ENCODE results near the gene VTN.

Gene VTN

GRCh38 chr17:28348979-28349378, 21.1 kb downstream of the VTN start:
- no peak for DNase-seq (ENCODE audit: low read depth)
- no peak overlapping the region for H3K4me3 ChIP-seq (ENCODE audit: low read length)
- TF ChIP-seq CTCF (conservative IDR thresholded peaks at IDR 0.05; ENCODE audit: low read depth, low read length): no peak

GRCh38 chr17:28347261-28347891, 22.7 kb downstream of the VTN start:
- no peak overlapping the region for H3K4me3 ChIP-seq (ENCODE audit: low read length)
- TF ChIP-seq CTCF (conservative IDR thresholded peaks at IDR 0.05; ENCODE audit: low read depth, low read length): no peak
- peak; percentile 77 for DNase-seq (ENCODE audit: low read depth)

DNA sequence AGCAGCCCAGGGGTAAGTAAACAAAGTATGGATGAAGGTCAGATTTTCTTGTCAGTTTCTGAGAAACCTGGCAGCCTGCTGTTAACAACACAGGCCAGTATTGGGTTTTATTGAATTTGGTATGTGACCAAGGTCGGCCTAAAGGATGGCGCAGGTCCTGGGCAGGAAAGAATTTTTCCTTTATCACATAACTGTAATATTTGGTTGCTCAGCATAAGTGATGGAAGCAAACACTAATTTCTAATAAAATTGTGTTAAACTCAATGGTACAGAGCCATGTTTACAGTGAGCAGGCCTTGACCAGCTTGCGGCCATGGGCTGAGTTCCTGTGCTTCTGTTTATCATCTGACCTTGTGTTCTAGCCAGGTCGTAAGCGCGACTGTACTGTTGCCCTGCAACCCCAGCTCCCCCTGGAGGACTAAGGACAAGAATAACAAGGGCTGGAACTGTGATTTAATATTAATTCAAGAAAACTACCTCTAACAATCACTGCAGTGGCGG, 23.3 kb downstream of the VTN start:
- DNase-seq (ENCODE audit: low read depth): no peak
- TF ChIP-seq CTCF (conservative IDR thresholded peaks at IDR 0.05; ENCODE audit: low read depth, low read length): peak; percentile 48
- H3K4me3 ChIP-seq (ENCODE audit: low read length): no peak overlapping the region

GRCh38 chr17:28346199-28346580, 23.9 kb downstream of the VTN start:
- DNase-seq (ENCODE audit: low read depth): no peak
- TF ChIP-seq CTCF (conservative IDR thresholded peaks at IDR 0.05; ENCODE audit: low read depth, low read length): no peak
- no peak overlapping the region for H3K4me3 ChIP-seq (ENCODE audit: low read length)

DNA sequence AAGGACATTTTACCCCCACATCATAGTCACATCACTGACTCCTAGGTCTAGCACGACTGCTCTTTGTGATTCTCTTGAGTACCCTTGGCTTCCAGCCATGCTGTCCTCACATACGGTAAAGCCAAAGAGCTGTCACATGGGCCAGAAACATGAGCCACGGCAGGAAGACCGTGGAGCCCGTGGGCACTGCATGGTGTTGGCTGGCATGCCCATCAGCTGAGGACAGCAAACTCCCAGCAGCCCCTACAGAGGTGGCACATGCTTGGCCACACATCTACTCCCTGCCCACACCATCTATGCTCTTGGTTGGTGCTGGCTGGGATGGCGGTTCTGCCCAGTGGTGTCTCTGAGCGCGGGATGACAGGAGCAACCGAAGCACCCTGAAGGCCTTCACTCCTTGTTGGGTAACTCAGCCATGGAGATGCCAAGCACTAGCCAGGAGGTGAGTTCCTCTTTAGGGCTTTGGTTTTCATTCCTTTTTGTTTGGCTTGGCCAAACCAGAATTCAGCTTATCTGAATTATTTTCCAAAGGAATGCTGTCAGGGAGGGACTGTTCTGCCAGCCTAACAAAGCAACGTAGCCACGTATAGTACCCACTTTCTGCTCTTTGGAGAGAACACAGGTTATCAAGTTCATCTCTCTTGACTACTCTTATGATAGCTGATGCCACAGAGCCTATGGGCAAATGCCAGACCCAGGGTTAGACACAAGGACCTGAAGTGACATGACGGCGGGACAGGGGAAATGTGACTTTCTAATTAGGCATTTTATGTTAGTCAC, 24.5 kb downstream of the VTN start:
- no peak for DNase-seq (ENCODE audit: low read depth)
- no peak overlapping the region for H3K4me3 ChIP-seq (ENCODE audit: low read length)
- TF ChIP-seq CTCF (conservative IDR thresholded peaks at IDR 0.05; ENCODE audit: low read depth, low read length): no peak

DNA sequence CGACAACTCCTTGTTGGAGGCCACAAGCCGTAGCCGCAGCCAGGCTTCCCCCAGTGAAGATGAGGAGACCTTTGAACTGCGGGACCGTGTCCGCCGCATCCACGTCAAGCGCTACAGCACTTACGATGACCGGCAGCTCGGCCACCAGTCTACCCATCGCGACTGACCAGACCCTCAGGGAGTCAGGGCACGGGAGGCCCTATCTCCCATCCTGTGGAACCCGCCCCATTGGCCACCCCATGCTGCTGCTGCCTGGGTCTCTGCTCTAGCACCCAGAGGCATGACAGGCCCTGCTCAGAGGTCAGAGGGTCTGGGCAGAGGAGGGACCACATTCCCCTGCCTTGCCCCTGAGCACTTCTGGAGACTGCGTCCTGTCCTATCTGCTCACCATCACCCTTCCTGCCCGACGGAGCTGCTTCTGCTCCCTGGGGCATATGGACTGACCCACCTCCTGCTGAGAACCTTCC, 25.6 kb downstream of the VTN start:
- TF ChIP-seq CTCF (conservative IDR thresholded peaks at IDR 0.05; ENCODE audit: low read depth, low read length): no peak

DNA sequence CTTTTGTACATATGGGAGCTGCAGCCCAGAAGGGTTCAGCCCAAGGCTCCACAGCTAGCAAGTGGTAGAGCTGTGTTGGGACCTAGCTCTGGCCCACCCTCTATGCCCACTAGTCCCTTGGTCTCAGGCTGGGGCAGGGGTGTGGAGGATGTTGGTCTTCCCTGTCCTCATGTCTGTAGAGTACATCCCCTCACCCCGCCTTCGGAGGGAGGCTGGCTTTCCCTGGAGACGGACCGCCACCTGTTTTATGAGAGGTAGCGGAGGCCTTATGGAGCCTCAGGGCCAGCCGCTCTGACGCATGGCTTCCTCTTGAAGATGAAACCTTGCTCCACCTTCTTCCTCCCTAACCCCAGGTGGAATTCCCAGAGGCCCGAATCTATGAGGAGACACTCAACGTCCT, 26.1 kb downstream of the VTN start:
- TF ChIP-seq CTCF (conservative IDR thresholded peaks at IDR 0.05; ENCODE audit: low read depth, low read length): no peak
- no peak overlapping the region for H3K4me3 ChIP-seq (ENCODE audit: low read length)
- no peak for DNase-seq (ENCODE audit: low read depth)

More for the DNA sequence above, 25.6 kb downstream of the VTN start:
- no peak for DNase-seq (ENCODE audit: low read depth)
- H3K4me3 ChIP-seq (ENCODE audit: low read length): no peak overlapping the region
